CD4-positive, alpha-beta memory T cell (primary cell): ENCODE data around the gene SIVA1. TPM values are rescaled to one million over a fixed set of nuclear protein-coding genes. Genes with fewer than 3 reads are reported as not detected.

Source experiments
- polyA plus RNA-seq, 2 donors: library from polyadenylated mRNA; unstranded; fragments of 300-500 nt; fragmentation: Illumina TruSeq; gene quantifications; one replicate each; pipeline ENCODE4 v1.2.3, GENCODE V29; 2021
- total RNA-seq, 2 experiments: library from RNA; stranded (reverse); gene quantifications; one replicate each; pipeline ENCODE4 v1.2.3, GENCODE V29; 2021

SIVA1 gene
- total and polyA plus RNA-seq, 4 experiments from 2014 or later: 69.3 to 266 (median 144) TPM

Other genes with a start within 250 kb of the SIVA1 start
- not detected for gene C14orf180, start 173.4 kb upstream of the SIVA1 start, total RNA-seq
- gene C14orf180, start 173.4 kb upstream of the SIVA1 start, polyA plus RNA-seq: not detected
- gene TMEM179, start 148.4 kb upstream of the SIVA1 start, total RNA-seq: not detected
- not detected for gene TMEM179, start 148.4 kb upstream of the SIVA1 start, polyA plus RNA-seq
- gene INF2, start 63.5 kb upstream of the SIVA1 start, total RNA-seq: 10 to 100 TPM; 93.1 to 96.8 TPM
- 10 to 100 TPM in 1 of 2 donors, 1 to 10 TPM in 1; 4.0 to 11.6 TPM for gene INF2, start 63.5 kb upstream of the SIVA1 start, polyA plus RNA-seq
- gene ADSS1, start 28.9 kb upstream of the SIVA1 start, total RNA-seq: 1 to 10 TPM; 1.5 TPM
- gene ADSS1, start 28.9 kb upstream of the SIVA1 start, polyA plus RNA-seq: 1 to 10 TPM in 1 of 2 donors, under 1 TPM in 1; 0.16 to 1.8 TPM
- gene AKT1, start 42.6 kb downstream of the SIVA1 start, total RNA-seq: 10 to 100 TPM; 88.7 to 90.5 TPM
- gene AKT1, start 42.6 kb downstream of the SIVA1 start, polyA plus RNA-seq: 10 to 100 TPM in 1 of 2 donors, 1 to 10 TPM in 1; 5.3 to 23.5 TPM
- 10 to 100 TPM; 11.6 to 12.3 TPM for gene ZBTB42, start 48.0 kb downstream of the SIVA1 start, total RNA-seq
- 1 to 10 TPM; 2.0 to 2.1 TPM for gene ZBTB42, start 48.0 kb downstream of the SIVA1 start, polyA plus RNA-seq
- 1 to 10 TPM; 3.0 to 3.8 TPM for gene CEP170B, start 112.1 kb downstream of the SIVA1 start, total RNA-seq
- gene CEP170B, start 112.1 kb downstream of the SIVA1 start, polyA plus RNA-seq: under 1 TPM in 1 of 2 donors, not detected in 1; 0.16 TPM
- not detected for gene PLD4, start 171.7 kb downstream of the SIVA1 start, total RNA-seq
- gene PLD4, start 171.7 kb downstream of the SIVA1 start, polyA plus RNA-seq: under 1 TPM in 1 of 2 donors, not detected in 1; 0.68 TPM
- under 1 TPM; 0.06 to 0.15 TPM for gene AHNAK2, start 225.2 kb downstream of the SIVA1 start, total RNA-seq
- gene AHNAK2, start 225.2 kb downstream of the SIVA1 start, polyA plus RNA-seq: not detected
- gene CLBA1, start 232.6 kb downstream of the SIVA1 start, total RNA-seq: 1 to 10 TPM; 1.3 to 1.6 TPM
- gene CLBA1, start 232.6 kb downstream of the SIVA1 start, polyA plus RNA-seq: 1 to 10 TPM; 1.2 to 1.3 TPM